Panc1 (cell line): ENCODE results near the gene SOX5. TPM values are rescaled to one million over a fixed set of nuclear protein-coding genes. Genes with fewer than 3 reads are reported as not detected.

Experiments
- ATAC-seq: fragments of 200-7000 bp; cut with Tn5 transposase; 2 replicates; pipeline ENCODE4 v1.9.1; 2020; ENCODE audit warnings: mild to moderate bottlenecking, moderate library complexity
- BruUV-seq: library from RNA; stranded (reverse); fragments of 400-500 nt; replicated peaks from 2 replicates; lab custom pipeline; 2021; lab: Mats Ljungman, UMichigan
- CTCF ChIA-PET: fragments of 300-600 bp; sonication (Branson Sonifier 250); formaldehyde crosslinking; loops from one replicate; lab custom pipeline; 2022; ENCODE audit warnings: antibody characterized with exemption; lab: Charles Lee
- POLR2A ChIA-PET: fragments of 300-600 bp; sonication (Branson Sonifier 250); formaldehyde crosslinking; loops from one replicate; lab custom pipeline; 2022; ENCODE audit warnings: antibody characterized with exemption; lab: Charles Lee
- DNase-seq: peaks from one replicate; pipeline ENCODE4 v3.0.0-alpha.2; 2010; ENCODE audit warnings: low read depth, low spot score
- H3K27ac ChIP-seq: 2 replicates; pipeline ENCODE4 v1.5.1; 2011; ENCODE audit warnings: mild to moderate bottlenecking, low read length, inconsistent platforms
- H3K27me3 ChIP-seq: fragments of 200-500 bp; sonication (Bioruptor generic); 2 replicates; pipeline ENCODE4 v1.6.0; 2014; ENCODE audit warnings: low read length, inconsistent platforms; ENCODE audit not compliant: control insufficient read depth, insufficient read depth
- H3K36me3 ChIP-seq: fragments of 200-500 bp; sonication (Bioruptor generic); 2 replicates; pipeline ENCODE4 v1.5.1; 2014; ENCODE audit warnings: inconsistent platforms, mild to moderate bottlenecking, low read length, moderate library complexity; ENCODE audit not compliant: control insufficient read depth, insufficient read depth
- H3K4me1 ChIP-seq: 2 replicates; pipeline ENCODE4 v1.5.1; 2011; ENCODE audit warnings: inconsistent platforms, mild to moderate bottlenecking, low read length, moderate library complexity; ENCODE audit not compliant: control insufficient read depth, insufficient read depth
- H3K4me3 ChIP-seq, 2 experiments: 2 replicates each; pipeline ENCODE4 v1.5.1; 2011 to 2012; ENCODE audit warnings: low read depth in 2 of 2, low read length in 2 of 2, mild to moderate bottlenecking in 2 of 2, inconsistent platforms in 1 of 2, moderate library complexity in 1 of 2
- H3K9me3 ChIP-seq: fragments of 200-500 bp; sonication (Bioruptor generic); 2 replicates; pipeline ENCODE4 v1.5.1; 2014; ENCODE audit warnings: low read depth, mild to moderate bottlenecking, inconsistent platforms, low read length, moderate library complexity; ENCODE audit not compliant: control insufficient read depth, insufficient read depth
- POLR2AphosphoS5 ChIP-seq: IDR thresholded peaks from 2 replicates; pipeline ENCODE4 v1.6.1; 2012; ENCODE audit warnings: mild to moderate bottlenecking, low read depth, low read length, moderate library complexity
- REST ChIP-seq, 2 experiments: IDR thresholded peaks; 2 replicates each; pipeline ENCODE4 v1.6.1; 2011 to 2012; ENCODE audit warnings: low read depth in 2 of 2, control low read depth in 1 of 2, low read length in 1 of 2, mild to moderate bottlenecking in 1 of 2, moderate library complexity in 1 of 2; ENCODE audit not compliant: insufficient read depth in 1 of 2
- SIN3A ChIP-seq: IDR thresholded peaks from 2 replicates; pipeline ENCODE4 v1.6.1; 2012; ENCODE audit warnings: low read depth, mild to moderate bottlenecking, low read length, moderate library complexity, borderline replicate concordance; ENCODE audit not compliant: insufficient read depth
- TCF7L2 ChIP-seq: IDR thresholded peaks from 2 replicates; pipeline ENCODE4 v1.6.1; 2011; ENCODE audit warnings: mild to moderate bottlenecking, low read depth, low read length, inconsistent platforms
- in situ Hi-C: cut with HindIII; loops from 2 replicates; pipeline ENCODE4 v1.10.0; 2016; ENCODE audit warnings: low sequenced_read_pairs, low pct_unique_long_range_greater_than_20kb
- intact Hi-C: fragments of 100-400 bp; cut with micrococcal nuclease; formaldehyde crosslinking; loops from one replicate; pipeline ENCODE4 v1.10.0; 2022; ENCODE audit not compliant: unreplicated experiment
- total RNA-seq: library from RNA; stranded (reverse); gene quantifications from one replicate; pipeline ENCODE4 v1.2.1, GENCODE V29; 2021; ENCODE audit not compliant: unreplicated experiment
- TF ChIP-seq, protein P1 (sequence below): fragments of 450-650 bp; IDR thresholded peaks from 2 replicates; pipeline ENCODE4 v1.5.1; 2017; ENCODE audit warnings: mild to moderate bottlenecking

SOX5 gene
- total RNA-seq, 1 experiment from 2014 or later: 0.23 TPM

- ATAC-seq (no peak), DNase-seq (no peak)
- in situ Hi-C loops: no loop called here
- Histone ChIP-seq H3K9me3 (no peaks in the 10 kb centered on the region), H3K4me3 (no peak overlapping the region), H3K27ac (no peak overlapping the region), H3K27me3 (no peaks in the 10 kb centered on the region), H3K36me3 (no peaks in the 10 kb centered on the region), H3K4me1 (no peaks in the 10 kb centered on the region)
- POLR2A ChIA-PET: no interaction called here
- no TSS peak for BruUV-seq
- CTCF ChIA-PET: no interaction called here
- TF ChIP-seq POLR2AphosphoS5 (no peak), REST (IDR thresholded peaks at IDR 0.05; ENCODE audit: insufficient read depth in 1 of 2, low read depth in 2 of 2, low read length in 1 of 2) (no peak), SIN3A (no peak), TCF7L2 (no peak)
- TF ChIP-seq, protein P1, sequence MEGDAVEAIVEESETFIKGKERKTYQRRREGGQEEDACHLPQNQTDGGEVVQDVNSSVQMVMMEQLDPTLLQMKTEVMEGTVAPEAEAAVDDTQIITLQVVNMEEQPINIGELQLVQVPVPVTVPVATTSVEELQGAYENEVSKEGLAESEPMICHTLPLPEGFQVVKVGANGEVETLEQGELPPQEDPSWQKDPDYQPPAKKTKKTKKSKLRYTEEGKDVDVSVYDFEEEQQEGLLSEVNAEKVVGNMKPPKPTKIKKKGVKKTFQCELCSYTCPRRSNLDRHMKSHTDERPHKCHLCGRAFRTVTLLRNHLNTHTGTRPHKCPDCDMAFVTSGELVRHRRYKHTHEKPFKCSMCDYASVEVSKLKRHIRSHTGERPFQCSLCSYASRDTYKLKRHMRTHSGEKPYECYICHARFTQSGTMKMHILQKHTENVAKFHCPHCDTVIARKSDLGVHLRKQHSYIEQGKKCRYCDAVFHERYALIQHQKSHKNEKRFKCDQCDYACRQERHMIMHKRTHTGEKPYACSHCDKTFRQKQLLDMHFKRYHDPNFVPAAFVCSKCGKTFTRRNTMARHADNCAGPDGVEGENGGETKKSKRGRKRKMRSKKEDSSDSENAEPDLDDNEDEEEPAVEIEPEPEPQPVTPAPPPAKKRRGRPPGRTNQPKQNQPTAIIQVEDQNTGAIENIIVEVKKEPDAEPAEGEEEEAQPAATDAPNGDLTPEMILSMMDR: no peak
- intact Hi-C loops: no loop called here
Measured at GRCh38 chr12:23504641-23505399, 444.6 kb downstream of the SOX5 start.

DNA sequence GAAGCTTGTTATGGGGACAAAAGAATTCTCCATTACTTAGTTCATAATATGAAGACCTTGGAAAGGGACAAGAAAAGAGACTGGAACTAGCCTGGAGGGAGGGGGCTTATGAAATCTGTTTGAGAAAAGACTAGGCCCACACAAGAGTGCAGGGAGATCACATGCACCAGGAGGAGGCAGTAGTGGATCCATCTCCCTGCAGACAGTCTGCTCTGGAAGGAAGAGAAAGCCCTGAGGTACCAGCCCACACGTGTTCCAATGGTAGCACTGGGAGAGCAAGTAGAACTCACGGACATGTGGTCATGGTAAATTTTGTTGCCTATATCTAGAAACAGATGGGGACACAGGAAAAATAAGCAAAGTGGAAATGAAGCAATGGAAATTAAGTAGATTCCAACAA is 445.4 kb downstream of the SOX5 start:
- ChIA-PET CTCF (no interaction called here), POLR2A (no interaction called here)
- intact Hi-C loops: no loop called here
- Histone ChIP-seq H3K27ac (no peak overlapping the region), H3K4me1 (no peaks in the 10 kb centered on the region), H3K27me3 (no peaks in the 10 kb centered on the region), H3K9me3 (no peaks in the 10 kb centered on the region), H3K36me3 (no peaks in the 10 kb centered on the region), H3K4me3 (no peak overlapping the region)
- no peak for TF ChIP-seq SIN3A
- TF ChIP-seq, protein P1: no peak
- TF ChIP-seq REST (IDR thresholded peaks at IDR 0.05; ENCODE audit: insufficient read depth in 1 of 2, low read depth in 2 of 2, low read length in 1 of 2): no peak
- no peak for TF ChIP-seq TCF7L2
- TF ChIP-seq POLR2AphosphoS5: no peak
- in situ Hi-C loops: no loop called here
- ATAC-seq (no peak), DNase-seq (no peak)
- BruUV-seq: no TSS peak
